Heart left ventricle (tissue), 16 donors: ENCODE data around the gene TRIM41. TPM values are rescaled to one million over a fixed set of nuclear protein-coding genes. Genes with fewer than 3 reads are reported as not detected.
"Not testable (repeated sequence)": the region's sequence is repeated elsewhere in the genome, so short reads cannot be mapped to it uniquely, and the experiment has no call there.

Experiments
- ATAC-seq, 4 donors: fragments of 200-7000 bp; cut with Tn5 transposase; one replicate each; pipeline ENCODE4 v1.9.1; 2020 to 2022; ENCODE audit warnings: moderate library complexity in 4 of 4, mild to moderate bottlenecking in 3 of 4, moderate number of reproducible peaks in 1 of 4
- DNase-seq, 5 donors: peaks; one replicate each; pipeline ENCODE4 v3.0.0-alpha.2; 2020
- H3K27ac ChIP-seq, 12 donors: fragments of 200-600 bp; sonication (generic) in 4 of 12; one replicate each; pipeline versions ENCODE4 v1.5.0 to v1.8.0; 2016 to 2022; ENCODE audit warnings: mild to moderate bottlenecking in 2 of 12
- H3K27me3 ChIP-seq, 9 donors: fragments of 200-600 bp; sonication (generic) in 2 of 9; one replicate each; pipeline versions ENCODE4 v1.5.1 to v1.8.0; 2016 to 2022; ENCODE audit warnings: mild to moderate bottlenecking in 3 of 9
- H3K36me3 ChIP-seq, 9 donors: fragments of 200-600 bp; sonication (generic) in 2 of 9; one replicate each; pipeline versions ENCODE4 v1.5.0 to v1.8.0; 2018 to 2022; ENCODE audit warnings: mild to moderate bottlenecking in 2 of 9
- H3K4me1 ChIP-seq, 12 donors: fragments of 200-600 bp; sonication (generic) in 4 of 12; one replicate each; pipeline versions ENCODE4 v1.5.0 to v1.8.0; 2016 to 2022; ENCODE audit warnings: mild to moderate bottlenecking in 3 of 12
- H3K4me3 ChIP-seq, 12 donors: fragments of 200-600 bp; sonication (generic) in 4 of 12; one replicate each; pipeline versions ENCODE4 v1.5.0 to v1.8.0; 2017 to 2022; ENCODE audit warnings: mild to moderate bottlenecking in 9 of 12, moderate library complexity in 4 of 12
- H3K9me3 ChIP-seq, 12 donors: fragments of 200-600 bp; sonication (generic) in 4 of 12; one replicate each; pipeline versions ENCODE4 v1.5.0 to v1.8.0; 2016 to 2022; ENCODE audit warnings: mild to moderate bottlenecking in 1 of 12
- CTCF ChIP-seq, 12 donors: fragments of 200-600 bp; sonication (generic) in 4 of 12; IDR thresholded peaks; one replicate each; pipeline versions ENCODE4 v1.5.0 to v1.8.0; 2018 to 2022; ENCODE audit warnings: antibody characterized with exemption in 12 of 12, mild to moderate bottlenecking in 5 of 12
- POLR2A ChIP-seq, 2 donors: fragments of 450-650 bp; IDR thresholded peaks; one replicate each; pipeline ENCODE4 v1.6.1; 2017; ENCODE audit warnings: antibody characterized with exemption in 2 of 2, mild to moderate bottlenecking in 2 of 2, moderate library complexity in 2 of 2
- WGBS, 4 donors: extraction: QIAGEN DNeasy Blood & Tissue Kit in 2 of 4; methylation state at CpG; one replicate each; pipeline versions ENCODE4 v1.1.5 to v1.1.7; 2013 to 2018; 5-methylcytosine and 5-hydroxymethylcytosine counted together
- intact Hi-C, 10 donors: fragments of 100-400 bp; cut with DNase I; formaldehyde crosslinking; loops; one replicate each; pipeline versions ENCODE4 v1.11.1 to v1.14.2; 2022
- polyA plus RNA-seq, 2 donors: library from polyadenylated mRNA; stranded (reverse); fragments of 200-250 nt; gene quantifications; one replicate each; pipeline ENCODE4 v1.2.3, GENCODE V29; 2013
- total RNA-seq, 9 donors: library from RNA; depleted of rRNA in 2 of 9; stranded (reverse); fragments of >200 nt in 2 of 9; fragmentation: NEBNext Ultra II Directional in 3 of 9; extraction: Animal tissue kit (Norgen Biotek cat#: 25700) in 3 of 9; gene quantifications; one replicate each; pipeline versions ENCODE4 v1.1.0 to v1.2.4, GENCODE V29; 2016 to 2023
- donor health status: ischemic (EF 13 %, LVEDD 7.1; RV severe dilation, severe dysfunction).
- donor health status: healthy with polysubstance abuse.
- donor health status: DM: no; HTN: yes; CAD: no.
- donor health status: DM: no; HTN: no; CAD: no.
- donor health status: ischemic (EF 25% LVEDD 6.9; RV normal size, moderate dysfunction).
- donor health status: ischemic (EF 25% LVEDD 5.7; RV mildly dilated, moderate dysfunction).
- donor health status: healthy.
- donor health status: DM: yes; HTN: yes; CAD: no.
- donor health status: ischemic (EF 35%, LVEDD 5.7; RV mildly dilated, moderate dysfunction).
- donor health status: nonischemic (EF 11% LVEDD 7.7; RV severe dilation, severe dysfunction).
- donor health status: DM: yes; HTN: yes; CAD: no.
- donor health status: PGD.
- donor health status: ischemic (EF 29% LVEDD 5.4; RV normal size, mild dysfunction).
- donor health status: nonischemic (EF 23%, LVEDD 6.1; RV moderate dilation, normal function).

TRIM41 gene
- total and polyA plus RNA-seq, 11 donors: 12.3 to 27.3 (median 22.4) TPM

- H3K9me3 ChIP-seq: no peaks in the 10 kb centered on the region
- H3K36me3 ChIP-seq: no peaks in the 10 kb centered on the region
- no peak overlapping the region for H3K27ac ChIP-seq
- no peaks in the 10 kb centered on the region for H3K4me1 ChIP-seq
- intact Hi-C loops: no loop called here
- ATAC-seq (no peak), DNase-seq (no peak)
- H3K4me3 ChIP-seq: no peak overlapping the region
- TF ChIP-seq CTCF (IDR thresholded peaks at IDR 0.05) (no peak), POLR2A (IDR thresholded peaks at IDR 0.05) (no peak)
- H3K27me3 ChIP-seq: no peaks in the 10 kb centered on the region
- 92 to 95% (median 94%) methylated on average over 8 to 18 of the region's 18 CpGs for WGBS, 4 donors
Observed at GRCh38 chr5:181281984-181282316, 58.9 kb downstream of the TRIM41 start.

- H3K4me3 ChIP-seq, H3K27ac ChIP-seq, H3K36me3 ChIP-seq, DNase-seq, H3K4me1 ChIP-seq, ATAC-seq, H3K9me3 ChIP-seq, intact Hi-C loops, H3K27me3 ChIP-seq: not testable (repeated sequence)
- WGBS, 4 donors: 84 to 91% (median 86%) methylated on average over 10 to 16 of the region's 16 CpGs
Observed at GRCh38 chr5:181282415-181282814, 59.3 kb downstream of the TRIM41 start.

GRCh38 chr5:181282874-181283273 is 59.8 kb downstream of the TRIM41 start:
- intact Hi-C loops: no loop called here

GRCh38 chr5:181283347-181283746 is 60.3 kb downstream of the TRIM41 start:
- DNase-seq: no peak
- 84 to 93% (median 89%) methylated on average over 13 of the region's 13 CpGs for WGBS, 4 donors
- ATAC-seq: no peak

More at GRCh38 chr5:181282874-181283273, 59.8 kb downstream of the TRIM41 start:
- TF ChIP-seq CTCF (IDR thresholded peaks at IDR 0.05) (no peak), POLR2A (IDR thresholded peaks at IDR 0.05) (no peak)
- H3K36me3 ChIP-seq: no peaks in the 10 kb centered on the region
- DNase-seq (no peak), ATAC-seq (no peak)
- H3K9me3 ChIP-seq: no peaks in the 10 kb centered on the region
- H3K27me3 ChIP-seq: no peaks in the 10 kb centered on the region
- H3K27ac ChIP-seq: no peak overlapping the region
- 89 to 100% (median 94%) methylated on average over 4 to 7 of the region's 7 CpGs for WGBS, 4 donors
- H3K4me3 ChIP-seq: no peak overlapping the region
- no peaks in the 10 kb centered on the region for H3K4me1 ChIP-seq

More at GRCh38 chr5:181283347-181283746, 60.3 kb downstream of the TRIM41 start:
- no peaks in the 10 kb centered on the region for H3K9me3 ChIP-seq
- H3K27me3 ChIP-seq: no peaks in the 10 kb centered on the region
- TF ChIP-seq CTCF (IDR thresholded peaks at IDR 0.05) (no peak), POLR2A (IDR thresholded peaks at IDR 0.05) (no peak)
- H3K4me3 ChIP-seq: no peak overlapping the region
- no peaks in the 10 kb centered on the region for H3K36me3 ChIP-seq
- H3K27ac ChIP-seq: no peak overlapping the region
- no peaks in the 10 kb centered on the region for H3K4me1 ChIP-seq
- intact Hi-C loops: no loop called here
